ENCODE measurements around the gene BEST1. TPM values are rescaled to one million over a fixed set of nuclear protein-coding genes. Genes with fewer than 3 reads are reported as not detected.

The BEST1 gene
- 2.3 TPM for total RNA-seq (2021; ENCODE audit: unreplicated experiment)
- 5.8 and 7.7 TPM in 2 replicates for polyA plus RNA-seq (2012)
- Bru-seq, nascent RNA, result percentile 59 among the genes with signal in this experiment
- percentile 65 among the genes with signal in this experiment for BruChase-seq, experiment 1, labeled RNA remaining after a 6-hour chase
- BruChase-seq, experiment 2, labeled RNA remaining after a 2-hour chase, result percentile 49 among the genes with signal in this experiment
- long read RNA-seq, partial matches to known transcripts, result 0 of 4 reads
- long read RNA-seq, other reads (novel, unspliced or antisense), result 4 of 4 reads

GRCh38 chr11:61950035-61950547 lies at the start of gene BEST1:
Gene BEST1, plus strand, starts transcription at chr11:61950351. Its CDS starts 1,456 bp downstream, at chr11:61951807.
- BruUV-seq (replicated peaks), result TSS peak; percentile 92
- POLR2A ChIA-PET, result interaction anchor here (0.6 to 5.5 kb wide), 14 partner anchors 12 to 162 kb away, joined by 3 to 60 read pairs (median 6); partner anchors contain the start of gene FTH1

More at GRCh38 chr11:61950035-61950547, at the start of gene BEST1:
- intact Hi-C loops (cut with micrococcal nuclease), result no loop called here
- Histone ChIP-seq H3K9me2 (ENCODE audit: insufficient read depth) (no peaks in the 10 kb centered on the region), H3K4me3 (replicated peaks in 1 of 2; ENCODE audit: low read depth in 1 of 2, low read length in 2 of 2) (no peak within 1 kb of the TSS), H4K20me1 (ENCODE audit: insufficient read depth) (no peaks in the 10 kb centered on the region), H3K27me3 (ENCODE audit: insufficient read depth, low read length) (no peaks in the 10 kb centered on the region), H3K4me2 (ENCODE audit: low read length) (no peak within 1 kb of the TSS), H3K9ac (ENCODE audit: low read length) (no peak within 1 kb of the TSS), H2AFZ (ENCODE audit: low read depth, low read length, poor library complexity, severe bottlenecking) (peak within 1 kb of the TSS; percentile 32), H3K79me2 (ENCODE audit: insufficient read depth, low read length) (no peaks in the 10 kb centered on the region), H3K9me3 (ENCODE audit: control insufficient read depth in 1 of 2, insufficient read depth in 1 of 2, low read depth in 1 of 2, low read length in 2 of 2) (no peaks in the 10 kb centered on the region), H3K27ac (ENCODE audit: low read depth, low read length) (no peak within 1 kb of the TSS), H3K36me3 (ENCODE audit: control insufficient read depth in 1 of 2, insufficient read depth in 2 of 2, low read length in 2 of 2) (no peaks in the 10 kb centered on the region), H3K4me1 (ENCODE audit: control insufficient read depth in 1 of 2, insufficient read depth in 2 of 2, low read length in 2 of 2) (peaks cover 4 to 13% of the 10 kb centered on the region in 2 experiments; a peak in 2 of 4 replicates)
- TF ChIP-seq, protein P1, sequence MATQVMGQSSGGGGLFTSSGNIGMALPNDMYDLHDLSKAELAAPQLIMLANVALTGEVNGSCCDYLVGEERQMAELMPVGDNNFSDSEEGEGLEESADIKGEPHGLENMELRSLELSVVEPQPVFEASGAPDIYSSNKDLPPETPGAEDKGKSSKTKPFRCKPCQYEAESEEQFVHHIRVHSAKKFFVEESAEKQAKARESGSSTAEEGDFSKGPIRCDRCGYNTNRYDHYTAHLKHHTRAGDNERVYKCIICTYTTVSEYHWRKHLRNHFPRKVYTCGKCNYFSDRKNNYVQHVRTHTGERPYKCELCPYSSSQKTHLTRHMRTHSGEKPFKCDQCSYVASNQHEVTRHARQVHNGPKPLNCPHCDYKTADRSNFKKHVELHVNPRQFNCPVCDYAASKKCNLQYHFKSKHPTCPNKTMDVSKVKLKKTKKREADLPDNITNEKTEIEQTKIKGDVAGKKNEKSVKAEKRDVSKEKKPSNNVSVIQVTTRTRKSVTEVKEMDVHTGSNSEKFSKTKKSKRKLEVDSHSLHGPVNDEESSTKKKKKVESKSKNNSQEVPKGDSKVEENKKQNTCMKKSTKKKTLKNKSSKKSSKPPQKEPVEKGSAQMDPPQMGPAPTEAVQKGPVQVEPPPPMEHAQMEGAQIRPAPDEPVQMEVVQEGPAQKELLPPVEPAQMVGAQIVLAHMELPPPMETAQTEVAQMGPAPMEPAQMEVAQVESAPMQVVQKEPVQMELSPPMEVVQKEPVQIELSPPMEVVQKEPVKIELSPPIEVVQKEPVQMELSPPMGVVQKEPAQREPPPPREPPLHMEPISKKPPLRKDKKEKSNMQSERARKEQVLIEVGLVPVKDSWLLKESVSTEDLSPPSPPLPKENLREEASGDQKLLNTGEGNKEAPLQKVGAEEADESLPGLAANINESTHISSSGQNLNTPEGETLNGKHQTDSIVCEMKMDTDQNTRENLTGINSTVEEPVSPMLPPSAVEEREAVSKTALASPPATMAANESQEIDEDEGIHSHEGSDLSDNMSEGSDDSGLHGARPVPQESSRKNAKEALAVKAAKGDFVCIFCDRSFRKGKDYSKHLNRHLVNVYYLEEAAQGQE (IDR thresholded peaks at IDR 0.05; ENCODE audit: low read depth), result no peak
- TF ChIP-seq JUND (IDR thresholded peaks at IDR 0.05) (no peak), POLR2A (IDR thresholded peaks at IDR 0.05; ENCODE audit: borderline replicate concordance, extremely low read depth, insufficient read depth, insufficient read length) (no peak), YY1 (IDR thresholded peaks at IDR 0.05; ENCODE audit: extremely low read depth, insufficient replicate concordance, low read depth, low read length) (no peak), TCF7L2 (IDR thresholded peaks at IDR 0.05; ENCODE audit: borderline replicate concordance, extremely low read depth, insufficient read depth, insufficient read length) (no peak)
- TF ChIP-seq, protein P2, sequence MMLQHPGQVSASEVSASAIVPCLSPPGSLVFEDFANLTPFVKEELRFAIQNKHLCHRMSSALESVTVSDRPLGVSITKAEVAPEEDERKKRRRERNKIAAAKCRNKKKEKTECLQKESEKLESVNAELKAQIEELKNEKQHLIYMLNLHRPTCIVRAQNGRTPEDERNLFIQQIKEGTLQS (IDR thresholded peaks at IDR 0.05), result no peak
- ATAC-seq, result no peak
- CTCF ChIA-PET, result interaction anchor here (0.7 to 6.4 kb wide), 8 partner anchors 9 to 158 kb away, joined by 3 to 162 read pairs (median 8); partner anchors contain the start of genes FEN1 and TMEM258
- RAD21 ChIA-PET (ENCODE audit: low non-redundant PET in 1 of 2, low total read pairs in 2 of 2, uncharacterized antibody in 2 of 2, unreplicated experiment in 2 of 2), result interaction anchor here (0.7 kb wide), 2 partner anchors 35 to 42 kb away, joined by 4 to 13 read pairs; no protein-coding TSS in a partner anchor
- no peak for DNase-seq (ENCODE audit: low read depth, low spot score)

All from HCT116 (cell line).